Measurements from ENCODE around the gene EFNA1. TPM values are rescaled to one million over a fixed set of nuclear protein-coding genes. Genes with fewer than 3 reads are reported as not detected.

Gene EFNA1
- total RNA-seq, 2 donors from 2014 or later: 85.1 to 132 TPM

DNA sequence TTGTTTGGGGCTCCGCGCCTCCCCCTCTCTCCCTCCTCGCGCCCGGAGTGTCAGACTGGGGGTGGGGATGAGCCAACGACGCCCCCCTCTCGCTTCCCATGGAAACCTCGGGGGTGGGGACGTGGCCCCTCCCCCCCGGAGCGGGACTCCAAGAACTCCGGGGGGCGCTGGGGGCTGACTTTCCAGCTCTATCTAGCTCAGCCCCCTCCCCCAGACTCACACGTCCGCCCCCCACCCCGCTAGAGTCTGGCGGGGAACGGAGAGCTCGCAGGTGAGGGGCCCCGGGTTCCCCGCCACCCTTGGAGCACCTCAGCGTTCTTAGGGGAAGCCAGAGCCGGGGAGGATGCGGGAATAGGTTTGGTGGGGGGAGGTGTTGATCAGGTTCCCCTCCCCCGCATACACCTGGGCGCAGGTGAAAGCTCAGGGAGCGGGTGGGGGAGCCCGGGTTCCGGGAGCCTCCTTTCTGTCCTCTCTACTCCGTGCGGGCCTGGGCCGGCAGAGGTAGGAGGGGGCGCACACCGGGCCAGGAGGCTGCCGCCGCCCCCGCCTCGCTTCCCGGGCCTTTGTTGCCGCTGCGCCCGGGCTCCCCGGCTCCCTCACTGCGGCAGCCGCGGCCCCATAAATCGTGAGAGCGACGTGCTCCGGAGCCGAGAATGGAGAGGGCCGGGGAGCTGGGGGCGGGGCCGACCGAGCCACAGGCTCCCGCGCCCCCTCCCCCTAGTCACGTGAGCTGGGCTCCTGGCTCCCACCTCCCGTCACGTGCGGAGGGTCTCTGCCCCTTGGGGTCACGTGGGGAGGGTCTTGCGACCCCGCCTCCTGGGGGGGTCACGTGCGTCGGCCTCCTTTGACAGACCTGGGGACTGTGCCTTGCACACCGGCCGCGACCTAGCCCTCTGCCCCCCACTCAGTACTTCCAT lies 47.1 kb upstream of the EFNA1 start:
- no peaks in the 10 kb centered on the region for H3K9me3 ChIP-seq
- H3K27ac ChIP-seq: peak overlapping the region in 1 of 2 donors; percentile 11
- H3K36me3 ChIP-seq: no peaks in the 10 kb centered on the region
- no peak for DNase-seq (ENCODE audit: low spot score)
- 2% methylated on average over 52 of the region's 71 CpGs for WGBS
- H3K4me1 ChIP-seq (replicated peaks): peaks cover 48% of the 10 kb centered on the region
- intact Hi-C loops (cut with DNase I): no loop called here
- peak overlapping the region; percentile 30 to 44 for H3K4me3 ChIP-seq
- no peaks in the 10 kb centered on the region for H3K27me3 ChIP-seq (replicated peaks; ENCODE audit: insufficient read depth)
- TF ChIP-seq POLR2A (IDR thresholded peaks at IDR 0.05) (no peak), POLR2AphosphoS5 (IDR thresholded peaks at IDR 0.05) (peak; percentile 7)
- TF ChIP-seq, protein P1, sequence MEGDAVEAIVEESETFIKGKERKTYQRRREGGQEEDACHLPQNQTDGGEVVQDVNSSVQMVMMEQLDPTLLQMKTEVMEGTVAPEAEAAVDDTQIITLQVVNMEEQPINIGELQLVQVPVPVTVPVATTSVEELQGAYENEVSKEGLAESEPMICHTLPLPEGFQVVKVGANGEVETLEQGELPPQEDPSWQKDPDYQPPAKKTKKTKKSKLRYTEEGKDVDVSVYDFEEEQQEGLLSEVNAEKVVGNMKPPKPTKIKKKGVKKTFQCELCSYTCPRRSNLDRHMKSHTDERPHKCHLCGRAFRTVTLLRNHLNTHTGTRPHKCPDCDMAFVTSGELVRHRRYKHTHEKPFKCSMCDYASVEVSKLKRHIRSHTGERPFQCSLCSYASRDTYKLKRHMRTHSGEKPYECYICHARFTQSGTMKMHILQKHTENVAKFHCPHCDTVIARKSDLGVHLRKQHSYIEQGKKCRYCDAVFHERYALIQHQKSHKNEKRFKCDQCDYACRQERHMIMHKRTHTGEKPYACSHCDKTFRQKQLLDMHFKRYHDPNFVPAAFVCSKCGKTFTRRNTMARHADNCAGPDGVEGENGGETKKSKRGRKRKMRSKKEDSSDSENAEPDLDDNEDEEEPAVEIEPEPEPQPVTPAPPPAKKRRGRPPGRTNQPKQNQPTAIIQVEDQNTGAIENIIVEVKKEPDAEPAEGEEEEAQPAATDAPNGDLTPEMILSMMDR (IDR thresholded peaks at IDR 0.05): no peak

DNA sequence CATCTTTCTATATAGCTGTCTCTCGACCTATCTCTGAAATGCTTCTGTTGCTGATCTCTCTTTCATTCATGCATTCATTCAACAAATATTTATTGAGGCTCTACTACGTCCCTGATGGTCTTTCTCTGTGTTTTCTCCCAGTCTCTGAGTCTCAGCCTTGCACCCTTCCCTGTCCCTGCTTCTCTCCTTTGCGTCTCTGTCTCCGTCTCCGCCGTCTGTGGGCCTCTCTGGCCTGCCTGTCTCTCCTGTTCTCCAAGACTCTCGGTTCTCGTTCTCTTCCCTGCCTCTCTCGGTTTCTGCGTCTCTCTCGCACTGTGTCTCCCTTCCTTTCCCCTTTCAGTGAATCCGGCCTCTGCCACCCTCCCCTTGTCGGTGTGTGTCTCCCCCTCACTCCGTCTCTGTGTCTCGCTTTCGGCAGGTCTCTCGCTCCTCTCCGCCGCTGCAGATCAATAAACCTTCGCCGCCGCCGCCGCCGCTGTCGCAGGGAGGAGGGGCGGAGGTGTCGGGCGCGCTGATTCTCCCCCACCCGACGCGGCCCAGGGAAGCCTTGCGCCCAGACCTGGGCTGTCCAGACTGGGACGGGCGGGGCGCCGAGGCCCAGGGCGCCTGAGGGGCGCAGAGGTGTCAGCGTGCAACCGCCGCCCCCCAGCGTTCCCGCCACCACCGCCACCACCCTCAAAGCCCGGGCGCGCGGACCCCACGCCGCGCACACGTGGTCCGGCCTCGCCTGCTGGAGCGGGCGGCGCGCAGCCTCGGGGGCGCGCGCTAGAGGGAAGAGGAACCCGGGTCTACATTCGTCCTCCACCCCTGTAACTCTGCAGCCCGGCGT lies 46.0 kb upstream of the EFNA1 start:
- intact Hi-C loops (cut with DNase I): no loop called here
- no peaks in the 10 kb centered on the region for H3K27me3 ChIP-seq (replicated peaks; ENCODE audit: insufficient read depth)
- no peaks in the 10 kb centered on the region for H3K36me3 ChIP-seq
- peaks cover 48% of the 10 kb centered on the region for H3K4me1 ChIP-seq (replicated peaks)
- WGBS: 6% methylated on average over 61 of the region's 68 CpGs
- peak overlapping the region in 1 of 2 donors; percentile 14 for H3K4me3 ChIP-seq
- H3K9me3 ChIP-seq: no peaks in the 10 kb centered on the region
- no peak overlapping the region for H3K27ac ChIP-seq
- TF ChIP-seq POLR2AphosphoS5 (IDR thresholded peaks at IDR 0.05): no peak
- TF ChIP-seq, protein P1 (IDR thresholded peaks at IDR 0.05): no peak
- no peak for TF ChIP-seq POLR2A (IDR thresholded peaks at IDR 0.05)
- DNase-seq (ENCODE audit: low spot score): no peak

- intact Hi-C loops (cut with DNase I): no loop called here
- H3K4me3 ChIP-seq: peak overlapping the region in 1 of 2 donors; percentile 14
Measured at GRCh38 chr1:155082301-155083051, 45.2 kb upstream of the EFNA1 start.

DNA sequence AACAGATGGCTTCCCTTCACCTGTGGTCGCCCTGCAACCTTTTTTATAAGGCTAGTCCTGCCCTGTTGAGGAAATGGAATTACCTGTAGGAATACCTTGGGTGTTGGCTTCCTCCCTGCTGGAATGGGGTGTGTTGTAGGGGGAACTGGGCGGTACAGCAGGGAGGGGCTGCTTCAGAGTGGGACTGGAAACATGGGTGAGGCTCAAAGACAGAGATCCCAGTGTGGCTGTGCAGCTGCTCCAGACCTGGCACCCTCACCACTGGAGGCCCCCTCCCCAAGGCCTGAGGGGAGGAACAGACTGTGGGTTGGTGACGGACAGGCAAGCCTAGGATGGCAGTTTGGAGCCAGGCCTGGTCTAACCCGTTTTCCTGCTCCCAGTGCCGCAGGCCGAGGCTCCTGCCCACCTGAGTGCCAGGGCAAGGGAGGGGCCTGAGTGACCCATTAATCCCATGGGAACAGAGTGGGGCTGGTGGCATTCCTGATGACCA lies 44.6 kb upstream of the EFNA1 start:
- DNase-seq (ENCODE audit: low spot score): peak; percentile 62
- intact Hi-C loops (cut with DNase I): no loop called here
- peaks cover 48% of the 10 kb centered on the region for H3K4me1 ChIP-seq (replicated peaks)

More at GRCh38 chr1:155082301-155083051, 45.2 kb upstream of the EFNA1 start:
- DNase-seq (ENCODE audit: low spot score): no peak
- H3K9me3 ChIP-seq: no peaks in the 10 kb centered on the region
- H3K4me1 ChIP-seq (replicated peaks): peaks cover 48% of the 10 kb centered on the region
- H3K27me3 ChIP-seq (replicated peaks; ENCODE audit: insufficient read depth): no peaks in the 10 kb centered on the region
- peak overlapping the region; percentile 35 to 91 for H3K27ac ChIP-seq
- H3K36me3 ChIP-seq: no peaks in the 10 kb centered on the region
- WGBS: 6% methylated on average over 36 of the region's 36 CpGs
- TF ChIP-seq POLR2AphosphoS5 (IDR thresholded peaks at IDR 0.05) (no peak), POLR2A (IDR thresholded peaks at IDR 0.05) (no peak)
- TF ChIP-seq, protein P1 (IDR thresholded peaks at IDR 0.05): no peak

More for the DNA sequence above, 44.6 kb upstream of the EFNA1 start:
- Histone ChIP-seq H3K27ac (peak overlapping the region; percentile 35 to 91), H3K36me3 (no peaks in the 10 kb centered on the region), H3K9me3 (no peaks in the 10 kb centered on the region), H3K4me3 (no peak overlapping the region), H3K27me3 (replicated peaks; ENCODE audit: insufficient read depth) (no peaks in the 10 kb centered on the region)
- 42% methylated on average over 4 of the region's 6 CpGs for WGBS
- TF ChIP-seq POLR2A (IDR thresholded peaks at IDR 0.05) (no peak), POLR2AphosphoS5 (IDR thresholded peaks at IDR 0.05) (peak; percentile 29)
- TF ChIP-seq, protein P1 (IDR thresholded peaks at IDR 0.05): no peak
